Fibroblast of lung (primary cell): Measurements from ENCODE around the gene ADCY3. TPM values are rescaled to one million over a fixed set of nuclear protein-coding genes. Genes with fewer than 3 reads are reported as not detected.

ENCODE experiments used
- DNase-seq, 2 donors: peaks; one replicate each; pipeline versions ENCODE4 v3.0.0 to v3.0.0-alpha.2; 2010; ENCODE audit warnings: low read depth in 2 of 2
- H2AFZ ChIP-seq: 2 replicates; pipeline ENCODE4 v1.5.1; 2012; ENCODE audit warnings: low read length, control low read depth, inconsistent platforms
- H3K27ac ChIP-seq: 2 replicates; pipeline ENCODE4 v1.5.1; 2011; ENCODE audit warnings: low read length, control low read depth; ENCODE audit not compliant: insufficient read depth
- H3K27me3 ChIP-seq: 2 replicates; pipeline ENCODE4 v1.5.1; 2011; ENCODE audit warnings: mild to moderate bottlenecking, low read length; ENCODE audit not compliant: control insufficient read depth, insufficient read depth
- H3K36me3 ChIP-seq: 2 replicates; pipeline ENCODE4 v1.5.1; 2011; ENCODE audit warnings: low read length; ENCODE audit not compliant: control insufficient read depth, insufficient read depth
- H3K4me1 ChIP-seq: 2 replicates; pipeline ENCODE4 v1.5.1; 2011; ENCODE audit warnings: low read length; ENCODE audit not compliant: control insufficient read depth, insufficient read depth; ENCODE audit errors: extremely low read depth
- H3K4me2 ChIP-seq: 2 replicates; pipeline ENCODE4 v1.5.1; 2011; ENCODE audit warnings: low read length, control low read depth; ENCODE audit not compliant: insufficient read depth; ENCODE audit errors: extremely low read depth
- H3K4me3 ChIP-seq, 4 experiments: fragments of 200-600 bp in 1 of 4; sonication (generic) in 1 of 4; replicated peaks in 1 of 4; 2 replicates each; pipeline ENCODE4 v1.5.1; 2011 to 2016; ENCODE audit warnings: low read length in 4 of 4, low read depth in 3 of 4, mild to moderate bottlenecking in 3 of 4, control low read depth in 2 of 4, inconsistent platforms in 1 of 4, mixed read lengths in 1 of 4; ENCODE audit not compliant: insufficient read depth in 1 of 4; ENCODE audit errors: control extremely low read depth in 1 of 4
- H3K79me2 ChIP-seq: 2 replicates; pipeline ENCODE4 v1.5.1; 2012; ENCODE audit warnings: mild to moderate bottlenecking, low read length, inconsistent platforms; ENCODE audit not compliant: control insufficient read depth, insufficient read depth
- H3K9ac ChIP-seq: 2 replicates; pipeline ENCODE4 v1.5.1; 2011; ENCODE audit warnings: mild to moderate bottlenecking, low read length, control low read depth; ENCODE audit not compliant: insufficient read depth
- H3K9me3 ChIP-seq: 2 replicates; pipeline ENCODE4 v1.5.1; 2012; ENCODE audit warnings: low read depth, low read length; ENCODE audit not compliant: control insufficient read depth, insufficient read depth
- H4K20me1 ChIP-seq: 2 replicates; pipeline ENCODE4 v1.5.1; 2011; ENCODE audit warnings: low read length; ENCODE audit not compliant: control insufficient read depth, insufficient read depth; ENCODE audit errors: extremely low read depth
- CTCF ChIP-seq, 2 donors: IDR thresholded peaks in 1 of 2; conservative IDR thresholded peaks in 1 of 2; 1 replicate in 1 of 2; 2 replicates in 1 of 2; pipeline ENCODE4 v1.5.1; 2011 to 2012; ENCODE audit warnings: low read length in 2 of 2, control low read depth in 1 of 2, inconsistent platforms in 1 of 2, low read depth in 1 of 2, mild to moderate bottlenecking in 1 of 2
- EZH2 ChIP-seq: IDR thresholded peaks from 2 replicates; pipeline ENCODE4 v1.5.1; 2012; ENCODE audit warnings: low read length, control low read depth, mild to moderate bottlenecking; ENCODE audit errors: missing control alignments
- polyA plus RNA-seq, 2 donors: library from polyadenylated mRNA; depleted of rRNA in 1 of 2; stranded (reverse) in 1 of 2; unstranded in 1 of 2; fragments of >200 nt; gene quantifications; 2 replicates each; pipeline ENCODE4 v1.2.1, GENCODE V29; 2011 to 2012; ENCODE audit warnings: missing spikeins in 1 of 2
- total RNA-seq: library from RNA; depleted of rRNA; stranded (reverse); fragments of >200 nt; gene quantifications from 2 replicates; pipeline ENCODE4 v1.2.1, GENCODE V29; 2014

ADCY3 gene
- total and polyA plus RNA-seq, 2 donors (not counting 1 experiment from before 2014, with no cell fraction given) = 33.0 to 90.2 TPM

- Histone ChIP-seq H2AFZ (no peak overlapping the region), H3K27ac (no peak overlapping the region), H3K9ac (no peak overlapping the region), H3K79me2 (no peaks in the 10 kb centered on the region), H3K4me3 (no peak overlapping the region), H4K20me1 (no peaks in the 10 kb centered on the region), H3K36me3 (no peaks in the 10 kb centered on the region), H3K4me1 (no peaks in the 10 kb centered on the region), H3K4me2 (no peak overlapping the region), H3K27me3 (no peaks in the 10 kb centered on the region), H3K9me3 (no peaks in the 10 kb centered on the region)
- no peak for DNase-seq
- no peak for TF ChIP-seq CTCF (conservative IDR thresholded peaks at IDR 0.05 in 1 of 2, IDR thresholded peaks at IDR 0.05 in 1 of 2; ENCODE audit: low read depth in 1 of 2, low read length in 2 of 2)
- TF ChIP-seq EZH2 = no peak
Observed at GRCh38 chr2:24783641-24784040, 136.4 kb downstream of the ADCY3 start.

GRCh38 chr2:24779116-24779515 lies 140.9 kb downstream of the ADCY3 start:
- H3K27me3 ChIP-seq = no peaks in the 10 kb centered on the region
- no peak overlapping the region for H3K27ac ChIP-seq
- no peaks in the 10 kb centered on the region for H3K9me3 ChIP-seq
- no peaks in the 10 kb centered on the region for H3K79me2 ChIP-seq
- no peak overlapping the region for H2AFZ ChIP-seq
- TF ChIP-seq EZH2 (no peak), CTCF (conservative IDR thresholded peaks at IDR 0.05 in 1 of 2, IDR thresholded peaks at IDR 0.05 in 1 of 2; ENCODE audit: low read depth in 1 of 2, low read length in 2 of 2) (no peak)
- no peak for DNase-seq
- H3K36me3 ChIP-seq = no peaks in the 10 kb centered on the region
- no peaks in the 10 kb centered on the region for H3K4me1 ChIP-seq
- no peaks in the 10 kb centered on the region for H4K20me1 ChIP-seq
- no peak overlapping the region for H3K4me2 ChIP-seq
- H3K9ac ChIP-seq = no peak overlapping the region
- no peak overlapping the region for H3K4me3 ChIP-seq

GRCh38 chr2:24774373-24774772 lies 145.7 kb downstream of the ADCY3 start:
- H3K36me3 ChIP-seq = no peaks in the 10 kb centered on the region
- H2AFZ ChIP-seq = no peak overlapping the region
- no peaks in the 10 kb centered on the region for H3K79me2 ChIP-seq
- H3K4me1 ChIP-seq = no peaks in the 10 kb centered on the region
- H3K9me3 ChIP-seq = no peaks in the 10 kb centered on the region
- no peak overlapping the region for H3K4me3 ChIP-seq
- DNase-seq = no peak
- no peak overlapping the region for H3K4me2 ChIP-seq
- H3K27ac ChIP-seq = no peak overlapping the region
- no peak for TF ChIP-seq CTCF (conservative IDR thresholded peaks at IDR 0.05 in 1 of 2, IDR thresholded peaks at IDR 0.05 in 1 of 2; ENCODE audit: low read depth in 1 of 2, low read length in 2 of 2)
- no peak for TF ChIP-seq EZH2
- H3K27me3 ChIP-seq = no peaks in the 10 kb centered on the region
- no peaks in the 10 kb centered on the region for H4K20me1 ChIP-seq
- no peak overlapping the region for H3K9ac ChIP-seq
